Adipose tissue (tissue), 3 donors: ENCODE results near the gene MLN. TPM values are rescaled to one million over a fixed set of nuclear protein-coding genes. Genes with fewer than 3 reads are reported as not detected.

Source experiments
- H3K27ac ChIP-seq: one replicate; pipeline ENCODE4 v1.5.1; 2013; ENCODE audit warnings: low read depth, low read length
- WGBS, 3 donors: extraction: QIAGEN DNeasy Blood & Tissue Kit; methylation state at CpG; one replicate each; pipeline ENCODE4 v1.1.7; 2013; 5-methylcytosine and 5-hydroxymethylcytosine counted together
- polyA plus RNA-seq, 3 donors: library from polyadenylated mRNA; stranded (reverse); fragments of 200-250 nt; gene quantifications; one replicate each; pipeline ENCODE4 v1.2.3, GENCODE V29; 2013
- donor health status: healthy with polysubstance abuse.
- donor health status: Bipolar disorder and iron deficiency.
- donor health status: healthy.

MLN gene
- polyA plus RNA-seq, 3 donors, result not detected

GRCh38 chr6:33766921-33767907 lies 36.6 kb downstream of the MLN start:
- WGBS, 3 donors, result 76 to 78% (median 77%) methylated on average over 11 of the region's 11 CpGs
- no peak overlapping the region for H3K27ac ChIP-seq

DNA sequence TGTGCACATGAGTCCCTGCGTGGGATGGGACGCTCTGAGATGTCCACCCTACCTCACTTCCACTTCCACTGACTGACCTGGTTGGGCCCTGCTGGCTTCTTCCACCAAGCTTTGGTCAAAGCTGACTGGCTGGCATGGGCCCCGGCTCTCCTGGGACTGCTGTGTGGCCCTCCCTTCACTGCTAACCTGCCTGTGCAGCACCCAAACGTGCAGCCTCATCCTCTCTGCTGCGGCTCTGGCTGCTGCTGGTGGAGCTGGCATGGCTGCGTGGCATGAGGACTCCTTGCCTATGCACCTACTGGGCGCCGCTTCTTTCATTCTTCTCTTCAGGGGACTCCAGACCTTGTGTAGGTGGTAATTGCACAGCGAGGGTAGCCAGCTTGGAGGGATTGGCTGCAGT lies 38.4 kb downstream of the MLN start:
- WGBS, 3 donors, result 94 to 99% (median 95%) methylated on average over 9 of the region's 9 CpGs

DNA sequence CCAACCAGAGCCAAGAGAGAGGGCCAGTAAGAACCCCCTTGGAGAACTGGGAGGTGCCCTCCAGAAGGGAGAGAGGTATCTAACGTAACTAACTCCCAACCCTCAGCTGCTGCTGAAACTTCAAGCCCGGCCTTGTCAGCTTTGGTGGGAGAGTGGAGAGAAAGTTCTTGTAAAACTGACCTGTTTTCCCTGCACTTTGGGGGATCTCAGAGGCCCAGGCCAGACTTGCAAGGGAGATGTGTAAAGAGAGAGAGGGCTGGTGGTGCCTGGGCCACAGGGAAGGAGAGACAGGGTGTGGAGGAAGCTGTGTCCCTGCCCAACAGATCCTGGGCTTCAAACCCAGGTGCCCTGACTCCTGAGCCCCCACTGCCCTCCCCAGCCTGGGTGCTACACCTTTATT lies 39.8 kb downstream of the MLN start:
- H3K27ac ChIP-seq, result no peak overlapping the region
- WGBS, 3 donors, result 76 to 92% (median 89%) methylated on average over 2 of the region's 2 CpGs

More for the DNA sequence above, 38.4 kb downstream of the MLN start:
- no peak overlapping the region for H3K27ac ChIP-seq

DNA sequence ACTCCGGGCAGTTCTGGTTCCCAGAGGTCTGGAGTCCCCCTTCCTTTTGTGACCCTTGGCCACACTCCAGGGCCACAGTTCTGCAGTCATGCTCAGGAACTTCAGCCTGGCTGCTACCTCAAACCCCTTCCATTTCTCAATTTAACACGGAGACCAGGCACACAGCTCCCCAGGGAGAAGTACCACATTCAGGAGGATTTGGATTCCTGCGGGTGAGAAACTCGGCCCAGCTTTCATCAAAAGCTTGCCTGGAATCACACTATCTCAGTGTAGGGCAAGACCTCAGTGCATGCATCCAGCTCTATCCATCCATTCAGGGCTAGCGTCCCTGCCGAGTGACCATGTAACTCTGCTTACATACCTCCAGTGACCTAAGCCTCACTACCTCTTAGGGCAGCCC lies 40.3 kb downstream of the MLN start:
- H3K27ac ChIP-seq, result no peak overlapping the region
- 54 to 59% (median 54%) methylated on average over 6 of the region's 6 CpGs for WGBS, 3 donors

GRCh38 chr6:33762713-33763112 lies 41.1 kb downstream of the MLN start:
- 71 to 83% (median 73%) methylated on average over 4 of the region's 4 CpGs for WGBS, 3 donors
- no peak overlapping the region for H3K27ac ChIP-seq

- WGBS, 3 donors, result 31 to 65% (median 51%) methylated on average over 7 of the region's 7 CpGs
- H3K27ac ChIP-seq, result no peak overlapping the region
These were observed 41.7 kb downstream of the MLN start for GRCh38 chr6:33761922-33762629.

- no peak overlapping the region for H3K27ac ChIP-seq
- 74 to 79% (median 78%) methylated on average over 2 of the region's 2 CpGs for WGBS, 3 donors
These were observed 42.3 kb downstream of the MLN start for GRCh38 chr6:33761581-33761921.

DNA sequence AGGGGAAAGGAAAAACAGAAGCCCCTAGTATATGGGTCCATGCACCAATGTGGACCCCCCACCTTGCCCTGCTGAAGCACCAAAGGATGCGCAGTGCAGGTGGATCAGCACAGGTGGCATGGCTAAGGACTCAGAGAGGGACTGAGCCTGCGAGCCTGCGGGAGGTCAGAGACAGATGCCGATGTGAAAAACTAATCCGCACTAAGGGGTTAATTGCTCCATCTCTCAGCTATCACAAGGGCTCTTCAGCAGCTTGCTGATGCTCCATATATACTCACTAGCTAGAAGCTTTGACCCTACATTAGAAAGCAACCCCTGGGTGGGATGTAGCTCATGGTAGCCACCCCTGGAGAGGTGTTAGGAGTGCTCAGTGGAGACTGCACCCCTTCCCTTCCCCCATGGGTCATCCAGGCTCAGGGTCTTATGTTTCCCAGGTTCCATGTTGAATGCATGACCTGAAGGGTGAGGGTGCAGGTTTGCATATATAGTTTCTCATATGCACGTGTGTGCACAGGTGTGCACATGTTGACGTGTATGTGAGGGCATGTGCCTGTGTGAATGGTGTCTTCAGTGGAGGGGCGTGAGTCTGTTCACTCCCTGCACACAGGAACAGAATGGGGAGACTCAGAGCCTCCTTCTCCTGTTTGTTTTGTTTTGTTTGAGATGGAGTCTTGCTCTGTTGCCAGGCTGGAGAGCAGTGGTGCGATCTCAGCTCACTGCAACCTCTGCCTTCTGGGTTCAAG lies 43.7 kb downstream of the MLN start:
- H3K27ac ChIP-seq, result no peak overlapping the region
- 84 to 94% (median 90%) methylated on average over 9 of the region's 9 CpGs for WGBS, 3 donors

GRCh38 chr6:33758815-33759216 lies 45.0 kb downstream of the MLN start:
- H3K27ac ChIP-seq, result no peak overlapping the region

DNA sequence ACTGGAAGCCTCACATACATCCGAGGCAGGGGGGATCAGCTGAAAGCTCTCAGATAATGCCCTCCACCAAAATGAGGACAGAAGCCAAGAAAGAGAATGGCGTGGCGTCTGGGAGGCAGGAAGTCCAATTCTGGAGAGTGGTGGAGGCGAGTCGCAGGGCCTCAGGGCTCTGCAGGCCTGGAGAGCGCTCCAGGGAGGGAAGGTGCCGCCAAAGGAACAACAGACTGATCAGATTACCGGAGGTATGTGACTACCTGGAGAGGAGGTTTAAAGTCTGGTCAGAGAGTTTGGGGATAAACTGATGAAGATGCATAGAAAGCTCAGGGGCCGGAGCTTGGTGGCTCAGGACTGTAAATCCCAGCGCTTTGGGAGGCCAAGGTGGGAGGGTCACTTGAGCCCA lies 45.9 kb downstream of the MLN start:
- H3K27ac ChIP-seq, result no peak overlapping the region
- WGBS, 3 donors, result 86 to 90% (median 88%) methylated on average over 10 of the region's 10 CpGs

More at GRCh38 chr6:33758815-33759216, 45.0 kb downstream of the MLN start:
- WGBS, 3 donors, result 51 to 70% (median 61%) methylated on average over 7 of the region's 7 CpGs

- no peak overlapping the region for H3K27ac ChIP-seq
- WGBS, 3 donors, result 74 to 96% (median 88%) methylated on average over 3 of the region's 3 CpGs
These were observed 46.7 kb downstream of the MLN start for GRCh38 chr6:33757113-33757512.

GRCh38 chr6:33756211-33756954 lies 47.4 kb downstream of the MLN start:
- whole genome bisulfite sequencing, 3 donors, result 88 to 91% (median 89%) methylated on average over 12 of the region's 12 CpGs

DNA sequence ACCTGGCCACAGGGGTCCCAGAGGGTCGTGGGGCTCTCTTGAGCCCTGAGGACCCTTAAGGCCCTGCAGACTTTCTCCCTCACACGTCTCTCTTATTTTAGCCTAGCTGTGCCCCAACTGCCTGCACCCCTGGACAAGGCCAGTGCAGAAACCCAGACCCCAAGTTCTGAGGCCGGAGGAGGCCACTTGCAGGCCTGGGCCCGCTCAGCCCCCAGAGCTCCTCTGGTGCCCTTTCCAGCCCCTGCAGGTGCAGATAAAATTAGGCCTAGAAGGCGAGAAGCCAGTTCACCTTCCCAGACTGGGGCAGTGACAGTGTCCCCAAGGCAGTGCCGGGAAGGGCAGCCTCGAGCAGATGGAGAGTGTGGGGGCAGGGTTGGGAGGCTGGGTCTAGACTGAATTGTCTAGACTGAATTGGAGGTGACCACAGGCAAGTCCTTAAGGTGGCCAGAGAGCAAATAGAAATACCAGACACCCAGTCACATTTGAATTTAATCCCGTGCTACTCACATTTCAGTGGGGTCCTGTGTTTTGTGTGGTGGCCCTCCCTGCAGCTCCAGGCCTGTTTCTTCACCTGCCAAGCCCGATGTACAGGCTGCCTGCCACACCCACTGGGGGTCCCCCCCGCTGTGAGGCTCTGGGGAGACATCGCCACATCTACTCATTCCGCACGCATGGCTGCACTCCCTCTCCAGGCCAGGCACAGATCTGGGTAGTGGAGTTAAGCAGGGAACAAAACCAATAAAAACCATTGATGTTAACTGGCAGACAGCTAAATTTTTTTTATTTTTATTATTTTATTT lies 48.5 kb downstream of the MLN start:
- H3K27ac ChIP-seq, result no peak overlapping the region
- 84 to 88% (median 86%) methylated on average over 13 of the region's 13 CpGs for WGBS, 3 donors

More at GRCh38 chr6:33756211-33756954, 47.4 kb downstream of the MLN start:
- no peak overlapping the region for H3K27ac ChIP-seq

DNA sequence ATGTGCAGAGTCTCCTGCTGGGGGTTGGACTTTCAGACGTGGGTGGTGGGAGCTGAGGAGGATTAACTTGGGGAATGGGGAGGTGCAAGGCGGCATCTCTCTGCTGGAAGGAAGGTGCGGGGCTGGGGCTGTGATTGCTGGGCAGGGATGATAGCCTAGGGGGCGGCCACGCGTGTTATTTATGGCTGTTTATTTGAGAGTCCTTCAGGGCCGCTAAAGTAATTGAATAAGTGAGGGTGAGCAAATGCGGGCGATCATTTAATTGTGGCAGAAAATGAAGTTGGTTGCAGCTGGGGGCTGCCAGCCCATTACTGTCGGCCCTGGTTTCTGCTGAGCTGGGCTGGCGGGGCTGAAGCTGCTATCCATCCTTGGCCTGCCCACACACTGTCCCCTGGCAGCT lies 49.6 kb downstream of the MLN start:
- 88 to 90% (median 90%) methylated on average over 11 of the region's 11 CpGs for WGBS, 3 donors

GRCh38 chr6:33752646-33753015 lies 51.2 kb downstream of the MLN start:
- WGBS, 3 donors, result 97 to 100% (median 100%) methylated on average over 1 of the region's 1 CpG
- no peak overlapping the region for H3K27ac ChIP-seq

More for the DNA sequence above, 49.6 kb downstream of the MLN start:
- H3K27ac ChIP-seq, result no peak overlapping the region

DNA sequence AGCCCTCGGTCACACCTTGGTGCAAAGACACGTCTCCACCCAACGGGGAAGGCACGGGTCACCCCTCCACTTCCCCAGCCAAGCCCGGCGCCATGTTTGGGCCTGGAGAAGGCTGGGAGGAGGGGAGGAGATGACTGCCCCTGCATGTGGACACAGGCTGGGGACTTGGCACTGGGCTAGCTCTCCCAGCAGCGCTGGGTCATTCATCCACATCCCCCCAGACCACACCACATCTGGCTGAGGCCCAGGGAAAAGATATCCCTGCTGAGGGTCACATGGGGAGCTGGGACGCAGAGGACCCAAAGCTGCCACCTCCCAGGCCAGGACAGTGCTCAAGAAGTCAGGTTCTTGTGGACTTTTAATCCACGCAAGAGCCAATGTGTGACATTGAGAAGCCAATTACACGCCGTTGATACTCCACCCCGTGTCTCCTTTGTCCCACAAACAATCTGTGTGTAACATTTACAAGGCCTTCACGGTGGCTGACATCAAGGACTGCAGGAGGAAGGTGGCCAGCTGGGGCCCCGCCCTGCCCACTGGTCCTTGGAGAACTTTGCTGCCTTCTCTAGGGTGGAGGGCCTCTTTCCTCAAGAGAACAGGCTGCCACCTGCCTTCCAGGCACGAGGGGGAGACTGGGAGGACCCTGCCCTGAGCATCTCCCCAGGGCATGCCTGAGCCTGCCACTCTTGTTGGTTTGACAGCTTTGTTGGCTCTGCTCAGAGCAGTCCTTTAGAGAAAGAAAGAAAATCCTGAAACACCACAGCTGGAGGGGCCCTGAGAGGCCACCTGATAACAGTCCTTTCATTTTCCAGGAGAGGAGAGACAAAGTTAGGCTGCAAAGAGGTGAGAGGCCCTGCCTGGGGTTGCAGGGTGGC lies 51.8 kb downstream of the MLN start:
- no peak overlapping the region for H3K27ac ChIP-seq
- WGBS, 3 donors, result 69 to 77% (median 76%) methylated on average over 15 of the region's 15 CpGs
